Mesendoderm (in vitro differentiated cells): ENCODE data around the gene ORC1.
A peak's percentile ranks its signal among the peaks of the same experiment; 100 is the strongest.
"Not testable (repeated sequence)": the region's sequence is repeated elsewhere in the genome, so short reads cannot be mapped to it uniquely, and the experiment has no call there.

Experiments
- DNase-seq: peaks from one replicate; pipeline ENCODE4 v3.0.0; 2013
- H2AK5ac ChIP-seq: 2 replicates; pipeline ENCODE4 v1.6.1; 2013; ENCODE audit warnings: low read length, inconsistent platforms
- H2BK120ac ChIP-seq: 2 replicates; pipeline ENCODE4 v1.6.1; 2013; ENCODE audit warnings: low read depth, mild to moderate bottlenecking, low read length, moderate library complexity, mixed read lengths
- H2BK15ac ChIP-seq: replicated peaks from 2 replicates; pipeline ENCODE4 v1.6.1; 2013; ENCODE audit warnings: low read depth, mild to moderate bottlenecking, moderate library complexity
- H2BK5ac ChIP-seq: 2 replicates; pipeline ENCODE4 v1.6.1; 2013; ENCODE audit warnings: low read length, inconsistent platforms
- H3K18ac ChIP-seq: 2 replicates; pipeline ENCODE4 v1.6.1; 2013; ENCODE audit warnings: mild to moderate bottlenecking, low read length, mixed read lengths
- H3K23ac ChIP-seq: one replicate; pipeline ENCODE4 v1.6.1; 2013; ENCODE audit warnings: low read length
- H3K27ac ChIP-seq: 2 replicates; pipeline ENCODE4 v1.5.1; 2013; ENCODE audit warnings: low read depth, mild to moderate bottlenecking, inconsistent platforms, low read length, moderate library complexity
- H3K27me3 ChIP-seq: 2 replicates; pipeline ENCODE4 v1.6.1; 2013; ENCODE audit warnings: low read length, control low read depth, mild to moderate bottlenecking, inconsistent platforms; ENCODE audit not compliant: insufficient read depth, poor library complexity
- H3K36me3 ChIP-seq: 2 replicates; pipeline ENCODE4 v1.6.1; 2013; ENCODE audit warnings: low read length, inconsistent platforms; ENCODE audit not compliant: control insufficient read depth, insufficient read depth
- H3K4ac ChIP-seq: one replicate; pipeline ENCODE4 v1.6.1; 2013; ENCODE audit warnings: low read depth, mild to moderate bottlenecking, low read length, moderate library complexity
- H3K4me1 ChIP-seq: 2 replicates; pipeline ENCODE4 v1.6.1; 2013; ENCODE audit warnings: low read depth, low read length, inconsistent platforms; ENCODE audit not compliant: control insufficient read depth
- H3K4me2 ChIP-seq: 2 replicates; pipeline ENCODE4 v1.6.1; 2013; ENCODE audit warnings: low read length
- H3K4me3 ChIP-seq: 2 replicates; pipeline ENCODE4 v1.5.1; 2013; ENCODE audit warnings: mild to moderate bottlenecking, low read length
- H3K56ac ChIP-seq: one replicate; pipeline ENCODE4 v1.6.1; 2013; ENCODE audit warnings: low read length
- H3K79me1 ChIP-seq: 2 replicates; pipeline ENCODE4 v1.6.1; 2013; ENCODE audit warnings: low read length, inconsistent platforms
- H3K79me2 ChIP-seq: 2 replicates; pipeline ENCODE4 v1.6.1; 2013; ENCODE audit warnings: mild to moderate bottlenecking, low read length; ENCODE audit not compliant: control insufficient read depth, insufficient read depth
- H3K9ac ChIP-seq: 2 replicates; pipeline ENCODE4 v1.6.1; 2013; ENCODE audit warnings: low read length, inconsistent platforms
- H4K5ac ChIP-seq: one replicate; pipeline ENCODE4 v1.6.1; 2013; ENCODE audit warnings: low read length
- H4K8ac ChIP-seq: one replicate; pipeline ENCODE4 v1.6.1; 2013; ENCODE audit warnings: low read depth, mild to moderate bottlenecking, control low read depth, low read length, moderate library complexity
- WGBS: extraction: QIAGEN DNeasy Blood & Tissue Kit; methylation state at CpG from one replicate; pipeline ENCODE4 v1.1.7; 2013; ENCODE audit warnings: low lambda C conversion rate, missing lambda C conversion rate; ENCODE audit not compliant: insufficient coverage; ENCODE audit errors: extremely low coverage; 5-methylcytosine and 5-hydroxymethylcytosine counted together

ORC1 gene

DNA sequence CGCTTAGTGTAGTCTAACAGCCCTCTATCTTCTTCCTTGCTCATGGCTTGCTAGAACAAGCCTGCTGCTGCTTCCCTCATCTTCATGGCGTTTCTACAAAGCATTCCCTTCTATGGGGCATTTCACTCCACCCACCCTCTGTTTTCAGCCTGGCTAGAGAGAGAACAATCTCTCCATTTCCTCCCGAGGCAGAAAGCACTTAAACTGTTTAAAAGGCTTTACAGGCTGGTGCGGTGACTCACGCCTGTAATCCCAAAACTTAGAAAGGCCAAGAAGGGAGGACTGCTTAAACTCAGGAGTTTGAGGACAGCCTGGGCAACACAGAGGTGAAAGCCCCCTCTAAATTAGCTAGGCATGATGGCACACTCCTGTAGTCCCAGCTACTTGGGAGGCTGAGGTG, 17.8 kb downstream of the ORC1 start:
- no peak overlapping the region for H3K4me3 ChIP-seq
- H3K23ac ChIP-seq = no peak overlapping the region
- no peak for DNase-seq
- WGBS = no CpG with 5 or more reads among the region's 5 CpGs
- H2BK15ac ChIP-seq = no peak overlapping the region
- no peak overlapping the region for H3K4ac ChIP-seq
- no peak overlapping the region for H2BK120ac ChIP-seq
- no peak overlapping the region for H2AK5ac ChIP-seq
- H3K27ac ChIP-seq = no peak overlapping the region
- no peak overlapping the region for H3K56ac ChIP-seq
- peaks cover 31% of the 10 kb centered on the region for H3K36me3 ChIP-seq
- H3K4me2 ChIP-seq = no peak overlapping the region
- H3K18ac ChIP-seq = no peak overlapping the region
- H3K9ac ChIP-seq = no peak overlapping the region
- H3K4me1 ChIP-seq = no peaks in the 10 kb centered on the region
- H4K8ac ChIP-seq = no peak overlapping the region
- no peaks in the 10 kb centered on the region for H3K79me1 ChIP-seq
- no peaks in the 10 kb centered on the region for H3K27me3 ChIP-seq
- no peak overlapping the region for H2BK5ac ChIP-seq
- H4K5ac ChIP-seq = no peak overlapping the region
- no peaks in the 10 kb centered on the region for H3K79me2 ChIP-seq

DNA sequence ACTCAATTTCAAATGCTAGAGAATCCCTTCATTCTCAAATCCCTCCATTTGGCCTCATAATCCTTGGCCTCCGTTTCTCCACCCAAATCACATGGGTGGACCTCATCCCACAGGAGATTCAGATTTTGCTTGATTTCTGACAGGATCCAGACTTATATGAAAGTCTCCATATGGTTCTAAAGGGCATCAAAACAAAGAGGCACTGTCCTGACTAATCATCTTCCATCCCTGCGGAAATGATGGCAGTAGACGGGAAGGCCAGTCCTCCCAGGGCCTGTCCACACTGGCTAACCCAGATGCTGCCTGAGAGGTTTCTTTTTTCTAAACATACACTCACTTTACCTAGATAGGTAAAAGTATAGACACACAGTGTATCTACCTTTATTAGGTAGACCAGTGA, 18.8 kb downstream of the ORC1 start:
- no peak overlapping the region for H2BK5ac ChIP-seq
- H2BK120ac ChIP-seq = no peak overlapping the region
- no peak overlapping the region for H2AK5ac ChIP-seq
- H3K9ac ChIP-seq = no peak overlapping the region
- no peak overlapping the region for H3K23ac ChIP-seq
- no peak overlapping the region for H3K4me2 ChIP-seq
- H2BK15ac ChIP-seq = no peak overlapping the region
- DNase-seq = no peak
- peaks cover 35% of the 10 kb centered on the region for H3K36me3 ChIP-seq
- no peak overlapping the region for H3K4ac ChIP-seq
- no peaks in the 10 kb centered on the region for H3K4me1 ChIP-seq
- WGBS = no CpG with 5 or more reads among the region's 3 CpGs
- H3K27ac ChIP-seq = no peak overlapping the region
- no peak overlapping the region for H4K5ac ChIP-seq
- H3K4me3 ChIP-seq = no peak overlapping the region
- no peak overlapping the region for H3K18ac ChIP-seq
- H3K27me3 ChIP-seq = no peaks in the 10 kb centered on the region
- no peaks in the 10 kb centered on the region for H3K79me1 ChIP-seq
- H3K79me2 ChIP-seq = no peaks in the 10 kb centered on the region
- no peak overlapping the region for H3K56ac ChIP-seq
- no peak overlapping the region for H4K8ac ChIP-seq

DNA sequence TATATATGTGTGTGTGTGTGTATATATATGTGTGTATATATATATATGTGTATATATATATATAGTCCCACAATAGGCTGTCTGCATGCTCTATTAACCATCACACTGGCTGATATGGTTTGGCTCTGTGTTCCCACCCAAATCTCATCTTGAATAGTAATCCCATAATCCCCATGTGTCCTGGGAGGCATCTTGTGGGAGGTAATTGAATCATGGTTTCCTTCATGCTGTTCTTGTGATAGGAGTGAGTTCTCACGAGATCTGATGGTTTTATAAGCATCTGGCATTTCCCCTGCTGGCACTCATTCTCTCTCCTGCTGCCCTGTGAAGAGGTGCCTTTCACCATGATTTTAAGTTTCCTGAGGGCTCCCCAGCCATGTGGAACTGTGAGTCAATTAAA, 34.4 kb downstream of the ORC1 start:
- H3K4me2 ChIP-seq, H2BK15ac ChIP-seq, H3K23ac ChIP-seq, H3K4me1 ChIP-seq, H4K8ac ChIP-seq, H3K9ac ChIP-seq, H3K79me2 ChIP-seq, H3K27ac ChIP-seq, H3K4me3 ChIP-seq, H3K56ac ChIP-seq, H3K79me1 ChIP-seq, H3K4ac ChIP-seq, H2BK120ac ChIP-seq, H4K5ac ChIP-seq, H2AK5ac ChIP-seq, H3K27me3 ChIP-seq, H3K18ac ChIP-seq, H3K36me3 ChIP-seq, H2BK5ac ChIP-seq: not testable (repeated sequence)
- peak; percentile 58 for DNase-seq
- no CpG with 5 or more reads among the region's 1 CpG for WGBS

DNA sequence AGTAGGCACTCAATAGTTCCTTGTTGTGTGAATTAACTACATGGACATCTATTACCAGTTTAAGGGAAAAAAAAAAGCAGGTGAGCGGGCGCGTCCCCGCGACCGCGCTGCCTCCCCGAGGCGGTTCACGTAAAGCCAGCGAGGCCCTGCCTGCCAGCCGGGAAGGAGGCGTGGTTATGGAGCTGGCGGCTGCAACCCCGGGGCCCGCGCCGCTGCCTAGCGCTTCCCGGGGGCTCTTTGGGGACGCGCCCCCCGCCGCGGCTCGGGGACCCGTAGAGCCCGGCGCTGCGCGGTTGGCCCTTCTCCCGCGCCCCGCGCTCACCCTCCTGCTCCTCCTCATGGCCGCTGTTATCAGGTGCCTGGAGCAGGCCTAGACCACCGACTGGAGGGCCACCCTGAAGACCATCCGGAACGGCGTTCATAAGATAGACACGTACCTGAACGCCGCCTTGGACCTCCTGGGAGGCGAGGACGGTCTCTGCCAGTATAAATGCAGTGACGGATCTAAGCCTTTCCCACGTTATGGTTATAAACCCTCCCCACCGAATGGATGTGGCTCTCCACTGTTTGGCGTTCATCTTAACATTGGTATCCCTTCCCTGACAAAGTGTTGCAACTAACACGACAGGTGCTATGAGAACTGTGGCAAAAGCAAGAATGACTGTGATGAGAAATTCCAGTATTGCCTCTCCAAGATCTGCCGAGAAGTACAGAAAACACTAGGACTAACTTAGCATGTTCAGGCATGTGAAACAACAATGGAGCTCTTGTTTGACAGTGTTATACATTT, 35.6 kb downstream of the ORC1 start:
- H3K18ac ChIP-seq = no peak overlapping the region
- H3K79me2 ChIP-seq = peaks cover 11% of the 10 kb centered on the region
- no peak overlapping the region for H3K23ac ChIP-seq
- peak overlapping the region; percentile 74 for H3K56ac ChIP-seq
- H3K27me3 ChIP-seq = no peaks in the 10 kb centered on the region
- H2BK15ac ChIP-seq = no peak overlapping the region
- H2AK5ac ChIP-seq = no peak overlapping the region
- DNase-seq = peak; percentile 69
- no CpG with 5 or more reads among the region's 51 CpGs for WGBS
- H3K4ac ChIP-seq = no peak overlapping the region
- H4K5ac ChIP-seq = no peak overlapping the region
- H3K36me3 ChIP-seq = peaks cover 2% of the 10 kb centered on the region
- H3K9ac ChIP-seq = peak overlapping the region; percentile 72
- no peak overlapping the region for H3K4me3 ChIP-seq
- H4K8ac ChIP-seq = no peak overlapping the region
- H3K79me1 ChIP-seq = peaks cover 12% of the 10 kb centered on the region
- H3K4me1 ChIP-seq = peaks cover 6% of the 10 kb centered on the region
- no peak overlapping the region for H2BK5ac ChIP-seq
- no peak overlapping the region for H3K27ac ChIP-seq
- peak overlapping the region; percentile 50 for H3K4me2 ChIP-seq
- H2BK120ac ChIP-seq = no peak overlapping the region

DNA sequence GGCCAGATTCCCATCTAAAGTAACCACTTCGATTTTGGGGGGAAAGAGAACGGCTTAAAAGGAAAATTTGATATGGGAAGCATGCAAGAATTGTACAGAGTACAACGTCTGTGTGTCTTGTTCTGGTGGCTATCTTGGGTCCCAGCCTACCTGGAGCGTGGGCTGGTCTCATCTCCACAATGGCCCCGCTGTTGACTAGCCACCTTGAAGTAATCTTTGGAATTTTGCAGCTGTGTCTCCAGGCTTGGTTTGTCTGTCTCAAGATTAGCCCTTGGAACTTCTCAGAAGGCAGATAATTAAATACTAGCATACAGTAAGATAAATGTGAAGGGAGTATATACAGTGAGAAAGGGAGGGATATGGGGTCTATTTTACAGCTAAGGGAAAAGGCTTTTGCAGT, 37.0 kb downstream of the ORC1 start:
- Histone ChIP-seq H2AK5ac (no peak overlapping the region), H3K18ac (no peak overlapping the region), H3K27ac (no peak overlapping the region), H3K36me3 (peaks cover 3% of the 10 kb centered on the region), H3K4me2 (no peak overlapping the region), H4K5ac (no peak overlapping the region), H3K4me1 (peaks cover 6% of the 10 kb centered on the region), H3K4ac (no peak overlapping the region), H3K4me3 (no peak overlapping the region), H2BK120ac (no peak overlapping the region), H4K8ac (no peak overlapping the region), H3K27me3 (no peaks in the 10 kb centered on the region), H3K9ac (no peak overlapping the region), H3K79me2 (peaks cover 11% of the 10 kb centered on the region), H3K79me1 (peaks cover 15% of the 10 kb centered on the region), H3K56ac (no peak overlapping the region), H2BK15ac (no peak overlapping the region), H3K23ac (no peak overlapping the region), H2BK5ac (no peak overlapping the region)
- DNase-seq = no peak
- WGBS = no CpG with 5 or more reads among the region's 5 CpGs

DNA sequence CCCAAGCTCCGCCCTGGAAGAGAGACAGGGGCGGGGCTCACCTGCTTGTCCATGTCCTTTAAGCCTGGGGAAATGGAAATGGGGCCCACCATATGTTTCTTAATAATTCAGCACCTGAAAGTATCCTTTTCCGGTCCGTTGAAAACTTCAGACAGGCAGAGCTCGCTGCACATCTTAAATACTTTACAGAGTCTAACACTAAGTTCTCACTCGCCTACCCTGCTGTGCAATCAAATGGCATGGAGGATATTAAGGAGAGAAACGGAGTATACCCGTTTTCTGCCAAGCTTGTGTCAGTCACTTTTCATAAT, 37.8 kb downstream of the ORC1 start:
- H2BK120ac ChIP-seq = no peak overlapping the region
- H4K5ac ChIP-seq = no peak overlapping the region
- no peaks in the 10 kb centered on the region for H3K27me3 ChIP-seq
- peak overlapping the region; percentile 11 for H3K9ac ChIP-seq
- H3K56ac ChIP-seq = peak overlapping the region; percentile 38
- peak overlapping the region; percentile 21 for H3K4me2 ChIP-seq
- no peak overlapping the region for H2AK5ac ChIP-seq
- H2BK5ac ChIP-seq = no peak overlapping the region
- peak overlapping the region; percentile 6 for H3K4me3 ChIP-seq
- H2BK15ac ChIP-seq = no peak overlapping the region
- peaks cover 15% of the 10 kb centered on the region for H3K79me1 ChIP-seq
- H3K79me2 ChIP-seq = peaks cover 11% of the 10 kb centered on the region
- H3K18ac ChIP-seq = no peak overlapping the region
- WGBS = no CpG with 5 or more reads among the region's 8 CpGs
- H3K27ac ChIP-seq = peak overlapping the region; percentile 11
- H3K4ac ChIP-seq = no peak overlapping the region
- H3K23ac ChIP-seq = no peak overlapping the region
- peaks cover 6% of the 10 kb centered on the region for H3K4me1 ChIP-seq
- H3K36me3 ChIP-seq = peaks cover 6% of the 10 kb centered on the region
- no peak for DNase-seq
- no peak overlapping the region for H4K8ac ChIP-seq
